GM18517 (cell line): Measurements from ENCODE around the gene SCN3A.

Source experiments
- ATAC-seq: cut with Tn5 transposase; IDR thresholded peaks from one replicate; pipeline ENCODE4 v1.9.1; 2021; ENCODE audit warnings: mild to moderate bottlenecking, moderate library complexity; ENCODE audit not compliant: unreplicated experiment

SCN3A gene

GRCh38 chr2:165192729-165193128 lies 11.1 kb downstream of the SCN3A start:
- no peak for ATAC-seq

GRCh38 chr2:165191096-165191728 lies 12.6 kb downstream of the SCN3A start:
- no peak for ATAC-seq

DNA sequence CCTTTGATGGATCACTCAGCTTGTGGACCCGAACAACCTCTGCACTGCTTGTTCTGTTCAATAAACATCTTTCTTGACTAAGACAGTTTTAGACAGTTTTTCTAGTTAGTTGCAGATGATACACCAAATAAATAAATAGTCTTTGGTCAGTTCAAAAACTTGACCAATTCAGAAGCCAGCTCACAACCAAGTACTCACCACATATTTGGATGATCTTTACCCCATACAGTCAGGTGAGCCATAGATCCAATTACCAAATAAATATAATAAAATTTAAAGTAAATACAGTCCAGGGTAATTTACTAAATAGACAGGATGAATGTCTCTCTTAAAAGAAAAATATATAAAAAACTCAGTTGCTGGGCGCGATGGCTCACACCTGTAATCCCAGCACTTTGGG lies 18.2 kb downstream of the SCN3A start:
- no peak for ATAC-seq

GRCh38 chr2:165182029-165182428 lies 21.8 kb downstream of the SCN3A start:
- no peak for ATAC-seq

DNA sequence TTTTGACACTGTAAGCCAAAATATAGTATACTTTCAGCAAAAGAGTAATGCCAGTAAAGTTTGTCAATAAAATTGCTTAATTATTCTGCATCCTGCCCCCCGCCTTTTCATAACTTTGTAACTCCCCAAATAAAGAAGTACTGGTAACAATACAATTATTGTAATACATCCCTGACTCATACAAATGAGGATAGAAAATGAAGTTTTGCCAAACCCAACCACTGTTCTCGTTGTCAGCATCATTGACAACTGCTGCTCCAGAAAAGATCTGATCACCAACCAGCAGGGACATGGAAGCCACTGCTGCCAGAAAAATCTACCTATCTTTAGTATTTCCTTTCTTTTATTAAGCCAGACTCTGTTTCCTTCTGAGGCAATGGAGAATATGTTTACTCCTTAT lies 27.1 kb downstream of the SCN3A start:
- no peak for ATAC-seq

GRCh38 chr2:165173215-165173614 lies 30.6 kb downstream of the SCN3A start:
- no peak for ATAC-seq

- ATAC-seq = no peak
Measured at GRCh38 chr2:165164201-165164600, 39.6 kb downstream of the SCN3A start.

GRCh38 chr2:165163761-165164160 lies 40.1 kb downstream of the SCN3A start:
- no peak for ATAC-seq

- no peak for ATAC-seq
Measured at GRCh38 chr2:165162466-165162865, 41.4 kb downstream of the SCN3A start.

- ATAC-seq = no peak
Measured at GRCh38 chr2:165161510-165161909, 42.3 kb downstream of the SCN3A start.

DNA sequence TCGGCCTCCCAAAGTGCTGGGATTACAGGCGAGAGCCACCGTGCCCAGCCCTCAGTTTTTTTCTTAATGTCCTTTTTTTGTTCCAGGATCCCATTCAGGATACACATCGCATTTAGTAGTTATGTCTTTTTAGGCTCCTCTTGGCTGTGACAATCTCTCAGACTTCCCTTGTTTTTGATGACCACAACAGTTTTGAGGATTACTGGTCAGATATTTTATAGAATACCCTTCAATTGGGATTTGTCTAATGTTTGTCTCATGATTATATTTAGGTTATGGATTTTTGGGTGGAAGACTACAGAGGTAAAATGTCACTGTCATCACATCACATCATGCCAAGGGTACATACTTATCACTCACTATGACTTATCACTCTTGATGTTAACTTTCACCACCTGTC lies 46.7 kb downstream of the SCN3A start:
- ATAC-seq = no peak

DNA sequence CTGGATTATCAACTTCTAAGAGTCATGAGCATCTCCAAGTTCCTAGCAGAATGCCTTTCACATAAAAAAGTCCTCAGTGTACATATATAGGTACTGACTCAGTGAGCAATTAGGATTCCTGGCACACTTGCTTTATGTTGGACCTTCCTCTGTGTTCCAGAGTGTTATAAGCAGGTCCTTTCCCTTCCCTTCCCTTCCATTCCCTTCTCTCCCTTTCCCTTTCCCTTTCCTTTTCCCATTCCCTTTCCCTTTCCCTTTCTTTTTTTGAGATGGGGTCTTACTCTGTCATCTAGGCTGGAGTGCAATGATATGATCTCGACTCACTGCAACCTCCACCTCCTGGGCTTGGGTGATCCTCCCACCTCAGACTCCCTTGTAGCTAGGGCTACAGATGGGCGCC lies 48.7 kb downstream of the SCN3A start:
- no peak for ATAC-seq

- ATAC-seq = peak; percentile 86
Measured at GRCh38 chr2:165149439-165149838, 54.4 kb downstream of the SCN3A start.

DNA sequence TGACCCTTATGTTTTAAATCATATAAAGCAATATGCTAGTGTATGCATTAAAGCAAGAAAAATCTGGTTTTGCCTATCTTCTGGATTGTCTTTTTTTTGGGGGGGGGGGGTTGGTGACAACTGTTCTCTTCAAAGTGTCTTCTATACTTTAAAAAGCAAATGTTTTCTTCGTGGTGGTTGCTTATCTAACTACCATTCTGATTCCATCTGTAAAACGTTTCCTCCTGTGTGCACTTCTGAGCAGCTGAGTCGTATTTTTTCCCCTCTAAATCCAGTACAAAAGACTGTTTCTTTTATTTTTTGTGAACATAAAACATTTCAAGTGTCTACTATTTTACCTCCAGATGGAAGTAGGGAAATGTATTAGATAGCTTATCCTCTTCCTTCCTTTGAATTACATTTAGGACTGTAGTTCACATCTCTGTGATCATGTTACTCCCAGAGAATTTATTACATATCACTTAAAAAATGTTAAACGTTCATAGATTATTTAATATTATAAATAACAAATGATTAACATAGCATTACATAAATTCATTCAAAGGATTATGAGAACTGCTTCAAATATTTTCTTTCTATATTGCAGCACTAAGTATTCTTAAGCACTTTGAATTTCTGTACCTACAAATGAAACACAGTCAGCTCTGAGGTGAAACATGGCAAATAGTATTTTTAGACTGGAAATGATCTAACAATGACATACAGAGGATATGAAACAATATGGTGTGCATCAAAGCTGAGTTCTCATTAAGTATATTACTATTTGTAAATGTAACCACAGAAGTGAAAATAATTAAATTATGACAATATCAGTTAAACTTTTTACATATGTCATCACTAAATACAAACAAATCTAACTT lies 56.4 kb downstream of the SCN3A start:
- ATAC-seq = no peak

- no peak for ATAC-seq
Measured at GRCh38 chr2:165144315-165144714, 59.5 kb downstream of the SCN3A start.

- no peak for ATAC-seq
Measured at GRCh38 chr2:165141601-165142354, 62.1 kb downstream of the SCN3A start.

GRCh38 chr2:165126244-165126643 lies 77.6 kb downstream of the SCN3A start:
- ATAC-seq = no peak

DNA sequence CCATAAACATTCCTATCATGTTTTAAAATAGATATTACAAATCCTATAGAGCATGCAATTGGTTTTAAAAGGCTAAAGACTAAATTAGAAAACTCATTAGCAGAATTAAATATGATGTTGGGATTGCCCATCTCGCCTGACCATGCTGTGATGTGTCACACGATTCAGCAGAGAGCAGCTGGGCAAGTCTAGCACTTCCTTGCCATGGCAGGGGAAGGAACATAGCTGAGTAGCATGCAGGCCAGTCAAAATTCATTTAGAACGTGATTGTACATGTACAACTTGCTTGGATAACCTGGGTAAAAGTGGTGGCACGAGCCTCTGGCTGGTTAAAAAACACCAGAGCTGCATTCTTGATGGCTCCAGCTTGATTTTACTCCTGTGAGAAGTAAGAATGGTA lies 81.3 kb downstream of the SCN3A start:
- ATAC-seq = no peak

DNA sequence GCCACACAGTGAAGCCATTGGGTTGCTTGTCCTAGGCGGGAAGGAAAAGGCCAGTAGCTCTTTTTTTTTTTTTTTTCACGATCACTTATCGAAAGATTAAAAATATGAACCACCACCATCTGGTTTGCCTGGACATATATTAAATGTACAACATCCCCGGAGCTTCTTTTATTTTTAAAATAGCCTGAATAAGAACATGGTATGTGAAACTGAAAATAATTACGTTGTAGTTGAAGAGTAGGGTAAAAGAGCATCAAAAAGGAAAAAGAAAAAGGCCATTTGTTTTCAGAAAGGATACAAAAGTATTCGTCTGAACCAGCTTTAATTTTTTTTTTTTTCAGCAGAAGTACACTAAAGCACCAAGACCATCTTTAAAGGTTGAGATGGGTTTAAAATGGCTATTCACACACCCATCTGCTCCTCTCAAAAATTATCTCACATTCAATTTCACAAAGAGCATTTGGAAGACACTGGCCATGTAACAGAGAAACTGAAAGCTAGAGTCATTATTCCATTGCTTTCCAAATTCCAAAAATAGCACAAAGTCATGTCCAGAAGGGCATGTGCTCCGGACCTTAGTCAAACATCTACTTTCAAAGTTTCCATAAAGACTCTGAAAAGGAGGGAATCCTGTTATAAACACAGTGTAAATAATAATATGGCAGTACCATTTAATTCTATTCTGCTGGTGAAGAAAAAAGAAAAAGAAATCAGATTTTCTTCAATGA lies 82.9 kb downstream of the SCN3A start:
- ATAC-seq = no peak

DNA sequence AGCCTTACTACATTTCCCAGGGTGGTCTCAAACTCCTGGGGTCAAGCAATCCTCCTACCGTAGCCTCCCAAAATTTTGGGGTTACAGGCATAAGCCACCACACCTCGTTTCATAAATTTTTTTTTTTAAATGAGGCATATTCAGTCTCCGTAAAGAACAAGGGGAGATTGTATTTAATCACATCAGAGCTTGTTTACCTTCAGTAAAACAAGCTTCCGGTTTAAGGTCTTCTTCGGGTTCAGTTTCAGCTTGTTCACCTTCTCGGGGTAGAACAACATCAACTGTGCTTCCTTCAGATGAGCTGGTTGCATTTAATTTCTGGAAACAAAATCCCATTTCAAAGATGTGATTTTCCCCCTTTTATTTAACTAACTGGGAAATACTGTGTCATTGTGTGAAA lies 88.6 kb downstream of the SCN3A start:
- ATAC-seq = no peak

- no peak for ATAC-seq
Measured at GRCh38 chr2:165114346-165114939, 89.4 kb downstream of the SCN3A start.
